Activated gamma-delta T cell treated with anti-CD3 and anti-CD28 coated beads, Interleukin-2, amount 50 U/mL, for 16 hours (primary cell): Measurements from ENCODE around the gene SERPINA6.
"Not testable (repeated sequence)": the region's sequence is repeated elsewhere in the genome, so short reads cannot be mapped to it uniquely, and the experiment has no call there.

ENCODE experiments used
- DNase-seq: peaks from one replicate; pipeline ENCODE4 v3.0.0-alpha.2; 2020; ENCODE audit warnings: low read depth

The SERPINA6 gene, protein sequence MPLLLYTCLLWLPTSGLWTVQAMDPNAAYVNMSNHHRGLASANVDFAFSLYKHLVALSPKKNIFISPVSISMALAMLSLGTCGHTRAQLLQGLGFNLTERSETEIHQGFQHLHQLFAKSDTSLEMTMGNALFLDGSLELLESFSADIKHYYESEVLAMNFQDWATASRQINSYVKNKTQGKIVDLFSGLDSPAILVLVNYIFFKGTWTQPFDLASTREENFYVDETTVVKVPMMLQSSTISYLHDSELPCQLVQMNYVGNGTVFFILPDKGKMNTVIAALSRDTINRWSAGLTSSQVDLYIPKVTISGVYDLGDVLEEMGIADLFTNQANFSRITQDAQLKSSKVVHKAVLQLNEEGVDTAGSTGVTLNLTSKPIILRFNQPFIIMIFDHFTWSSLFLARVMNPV

DNA sequence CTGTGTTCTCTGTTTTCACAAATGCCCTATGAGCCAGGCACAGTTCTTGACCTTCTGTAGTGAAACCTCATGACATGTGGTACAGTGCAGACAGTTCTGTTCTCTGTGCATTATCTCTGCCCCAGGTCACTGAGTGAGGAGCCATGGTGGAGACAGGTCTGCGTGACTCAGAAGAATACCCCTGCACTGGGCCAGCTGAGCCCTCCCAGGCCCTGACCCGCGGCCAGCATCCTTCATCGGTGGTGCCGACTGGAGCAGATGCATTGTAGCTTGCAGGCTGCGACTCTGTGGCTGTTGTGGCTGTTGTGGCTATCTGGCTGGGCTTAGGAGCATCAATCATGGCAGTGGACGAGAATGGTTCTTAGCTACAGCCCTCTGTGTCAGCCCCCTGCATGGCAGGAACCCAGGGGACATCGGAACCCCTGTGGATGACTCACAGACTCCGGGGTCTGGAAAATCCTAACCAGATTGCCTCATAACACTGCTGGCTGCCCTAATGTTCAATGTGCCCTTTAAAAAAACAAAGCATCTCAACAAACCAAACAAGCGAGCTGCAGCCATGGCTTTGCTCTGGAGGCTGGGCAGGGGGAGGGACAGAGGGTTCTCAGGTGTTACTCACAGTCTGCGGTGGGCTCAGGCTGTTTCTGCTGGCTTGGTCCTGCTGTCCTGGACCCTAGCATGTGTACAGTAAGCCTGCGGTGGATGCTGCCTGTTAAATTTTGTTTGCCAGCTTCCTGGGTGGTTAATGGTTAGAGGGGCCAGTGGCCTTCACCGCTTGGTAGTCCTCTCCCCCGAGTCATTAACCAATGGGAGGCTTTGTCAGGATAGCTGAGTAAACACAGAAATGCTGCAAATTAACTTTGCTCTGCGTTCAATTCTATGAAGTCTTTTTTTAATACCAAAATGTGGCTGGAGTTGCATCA lies at the start of gene SERPINA6:
TSS of gene SERPINA6 (minus strand) at position 689 of the 923 bp plus-strand sequence. CDS start 8,688 bp downstream, outside the sequence.
- no peak for DNase-seq

DNA sequence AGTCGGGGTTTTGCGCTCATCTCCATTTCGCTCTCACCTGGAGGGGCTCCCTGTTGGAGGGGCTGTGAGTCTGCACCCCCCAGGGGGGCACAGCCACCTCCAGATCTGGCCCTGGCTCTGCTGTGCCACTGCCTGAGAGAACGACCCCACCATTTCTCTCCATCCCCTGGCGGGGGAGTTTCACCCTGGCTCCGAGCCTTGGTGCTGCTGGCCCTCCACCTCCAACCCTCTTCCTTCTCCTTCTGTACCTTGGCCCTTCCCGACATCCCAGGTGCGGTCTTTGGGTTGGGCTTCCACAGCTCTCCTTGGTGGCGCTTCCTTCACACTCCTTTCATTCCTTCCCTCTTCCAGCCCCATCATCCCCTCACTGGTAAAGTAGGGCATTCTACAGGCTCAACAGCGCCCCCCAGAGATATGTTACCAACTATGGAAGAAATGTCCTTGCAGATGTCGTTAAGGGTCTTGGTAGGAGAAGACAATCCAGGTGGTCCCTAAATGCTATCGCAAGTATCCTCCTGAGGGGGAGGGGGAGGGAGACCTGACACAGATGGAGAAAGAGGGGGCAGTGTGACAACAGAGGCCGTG lies 49.0 kb upstream of the SERPINA6 start:
- DNase-seq = no peak

DNA sequence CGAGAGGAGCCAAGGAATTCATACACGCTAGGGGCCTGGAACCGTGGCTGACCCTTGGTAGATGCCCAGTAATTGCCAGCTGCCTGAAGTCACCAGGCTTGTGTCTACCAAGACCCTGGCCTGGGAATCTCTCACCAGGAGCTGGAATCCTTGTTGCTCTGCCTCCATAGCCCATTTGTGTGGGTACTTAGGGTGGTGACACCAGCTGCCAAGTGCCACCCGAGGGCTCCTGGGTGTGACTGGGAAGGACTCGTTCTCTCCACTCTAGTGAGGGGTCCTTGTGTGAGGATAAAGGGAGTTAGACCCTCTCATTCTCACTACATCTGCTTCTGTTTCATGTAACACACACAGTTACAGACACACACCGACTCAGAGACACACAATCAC lies 47.4 kb upstream of the SERPINA6 start:
- no peak for DNase-seq

DNA sequence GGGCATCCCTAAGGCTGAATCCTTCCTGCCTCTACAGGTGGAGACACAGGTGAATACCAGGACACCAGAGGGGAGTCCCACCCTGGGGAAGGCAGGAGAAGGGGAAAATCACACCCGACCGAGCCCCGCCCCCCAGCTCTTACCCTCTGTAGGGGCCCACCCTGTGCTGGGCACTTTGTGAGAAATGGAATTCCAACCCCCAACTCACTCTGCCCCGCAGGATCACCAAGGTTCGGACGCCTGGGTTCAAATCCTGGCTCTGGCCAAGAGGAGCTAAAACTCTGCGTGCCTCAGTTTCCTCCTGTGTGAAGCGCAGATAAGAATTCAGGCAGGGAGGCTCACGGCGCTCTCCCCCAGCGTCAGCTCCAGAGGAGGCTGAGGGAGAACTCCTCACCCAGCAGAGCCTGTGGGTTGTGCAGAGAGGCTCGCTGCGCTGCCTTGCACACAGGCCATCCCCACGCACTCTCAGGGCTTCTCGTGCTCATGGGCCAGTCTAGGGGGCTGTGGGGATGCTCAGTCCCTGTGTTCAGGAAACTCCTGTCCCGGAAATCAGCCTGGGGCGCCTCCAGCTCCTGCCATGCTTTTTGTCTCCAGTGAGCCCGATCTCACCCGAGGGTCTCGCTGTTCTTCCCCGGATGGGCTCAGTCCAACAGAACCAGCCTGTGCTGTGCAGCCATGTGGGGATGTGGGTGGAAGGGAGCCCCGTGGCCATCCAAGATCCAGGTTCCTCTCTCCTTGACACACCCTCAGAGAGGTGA lies 46.8 kb upstream of the SERPINA6 start:
- DNase-seq = not testable (repeated sequence)

DNA sequence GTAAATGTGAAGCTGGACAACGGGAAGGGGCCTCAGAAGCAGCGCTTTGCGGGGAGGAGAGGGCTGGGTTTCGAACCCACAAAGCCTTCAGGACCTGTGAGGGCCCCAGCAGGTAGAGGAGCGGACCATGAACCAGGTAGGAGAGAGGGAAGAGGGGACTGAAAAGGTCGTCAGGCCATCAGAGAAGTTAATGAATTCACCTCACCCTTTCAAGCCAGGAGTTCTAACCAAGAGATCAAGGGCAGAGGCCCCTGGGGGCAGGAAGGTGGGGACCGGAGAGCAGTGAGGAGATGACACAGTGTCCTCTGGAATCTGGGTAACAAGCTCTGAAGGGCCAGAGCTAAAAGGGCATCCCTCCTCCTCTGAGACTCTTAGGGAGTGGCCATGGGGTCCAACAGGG lies 45.8 kb upstream of the SERPINA6 start:
- no peak for DNase-seq

DNA sequence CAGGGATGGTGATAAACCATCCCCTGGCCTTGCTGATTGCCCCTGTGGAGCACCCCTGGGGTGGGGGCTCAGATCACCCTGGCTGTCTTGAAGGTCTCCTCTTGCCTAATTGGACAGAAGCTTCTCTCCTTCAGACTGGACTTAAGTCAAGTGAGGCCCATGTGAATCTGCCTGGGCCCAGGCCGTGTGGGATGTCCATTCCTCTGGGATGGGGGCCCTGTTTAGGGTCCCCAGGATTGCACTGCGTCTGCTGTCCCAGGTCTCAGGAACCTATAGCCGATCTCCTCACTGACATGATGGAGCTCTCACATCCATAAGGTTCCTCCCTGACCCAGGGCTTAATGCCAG lies 45.1 kb upstream of the SERPINA6 start:
- DNase-seq = no peak

DNA sequence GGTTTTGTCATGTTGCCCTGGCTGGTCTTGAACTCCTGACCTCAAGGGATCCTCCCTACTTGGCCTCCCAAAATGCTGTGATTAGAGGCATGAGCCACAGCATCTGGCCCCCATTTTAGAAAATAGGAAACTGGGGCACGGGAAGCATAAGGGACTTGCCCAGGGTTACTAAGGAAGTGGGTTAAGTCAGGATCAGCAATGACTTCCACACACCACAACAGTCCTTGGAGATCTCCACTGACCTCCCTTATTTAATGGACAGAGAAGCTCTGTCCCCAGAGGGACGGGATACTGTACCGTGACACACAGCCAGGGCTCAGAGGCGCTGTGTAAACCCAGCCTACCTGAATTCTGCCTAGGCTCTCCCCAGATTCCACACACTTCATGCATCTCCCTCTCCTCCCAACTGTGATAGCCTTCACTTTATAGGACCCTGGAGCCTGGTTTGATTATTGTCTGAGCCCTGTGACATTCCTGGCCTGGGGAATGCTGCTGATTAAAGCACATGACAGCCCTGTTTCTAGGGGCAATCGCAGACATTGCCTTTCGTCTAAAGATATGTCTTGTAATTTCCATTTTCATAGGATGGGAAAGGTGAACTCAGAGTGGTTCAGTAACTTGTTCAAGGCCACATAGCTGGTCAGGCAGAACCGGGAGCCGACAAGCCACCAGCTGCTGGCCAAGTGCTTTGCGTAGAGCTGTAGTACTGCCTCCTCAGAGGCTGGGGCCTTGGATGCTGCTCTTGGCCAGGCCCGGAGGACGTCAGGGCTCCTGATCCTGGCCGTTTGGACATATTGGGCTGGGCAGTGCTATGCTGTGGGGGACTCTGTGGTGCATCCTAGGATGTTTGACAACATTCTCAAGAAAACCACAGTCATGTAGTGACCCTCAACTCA lies 44.5 kb upstream of the SERPINA6 start:
- no peak for DNase-seq

- DNase-seq = no peak
These were observed 43.2 kb upstream of the SERPINA6 start, which contains the start of gene SERPINA2 for GRCh38 chr14:94366146-94366915. TSS of gene SERPINA2 (minus strand) at chr14:94366698.

- no peak for DNase-seq
These were observed 42.5 kb upstream of the SERPINA6 start for GRCh38 chr14:94365624-94366023.

DNA sequence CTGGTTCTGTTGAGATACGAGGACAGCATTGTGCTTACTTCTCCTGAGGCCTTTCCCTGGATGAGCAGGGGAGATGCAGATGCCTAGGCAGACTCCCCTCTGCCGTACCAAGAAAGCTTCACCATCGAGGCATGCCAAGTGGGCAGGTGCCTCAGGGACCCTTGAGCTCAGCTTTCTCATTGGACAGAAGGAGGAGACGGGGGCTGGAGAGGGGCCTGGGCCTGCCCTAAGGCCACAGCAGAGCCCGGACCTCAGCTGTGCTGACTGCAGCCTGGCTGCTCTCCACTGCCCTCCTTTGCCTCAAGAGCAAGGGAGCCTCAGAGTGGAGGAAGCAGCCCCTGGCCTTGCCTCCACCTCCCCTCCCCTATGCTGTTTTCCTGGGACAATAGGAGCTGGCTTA lies 41.8 kb upstream of the SERPINA6 start:
- DNase-seq = no peak

GRCh38 chr14:94364037-94364436 lies 40.9 kb upstream of the SERPINA6 start:
- no peak for DNase-seq

DNA sequence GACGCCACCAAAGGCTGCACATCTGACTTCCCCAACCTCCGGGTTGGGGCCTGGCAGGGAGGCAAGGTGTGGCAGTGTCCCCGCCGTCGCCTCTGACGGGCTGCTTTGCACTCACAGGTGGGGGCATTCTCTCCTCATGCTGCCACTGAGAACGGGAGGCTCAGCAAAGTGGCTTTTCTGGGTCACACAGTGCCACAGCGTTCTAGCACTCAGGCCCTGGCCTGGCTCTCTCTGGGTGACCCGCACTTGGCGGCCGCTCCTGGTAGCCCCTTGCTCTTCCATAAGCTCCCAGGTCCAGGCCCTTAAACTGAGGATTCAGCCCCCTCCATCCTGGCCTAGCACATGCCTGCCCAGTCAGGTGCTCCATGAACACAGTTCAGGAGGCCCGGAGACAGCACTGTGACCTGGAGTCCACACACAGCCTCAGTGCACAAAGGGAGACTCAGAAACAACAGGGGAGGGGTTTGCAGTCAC lies 40.1 kb upstream of the SERPINA6 start:
- DNase-seq = no peak

GRCh38 chr14:94362614-94363133 lies 39.5 kb upstream of the SERPINA6 start:
- no peak for DNase-seq

DNA sequence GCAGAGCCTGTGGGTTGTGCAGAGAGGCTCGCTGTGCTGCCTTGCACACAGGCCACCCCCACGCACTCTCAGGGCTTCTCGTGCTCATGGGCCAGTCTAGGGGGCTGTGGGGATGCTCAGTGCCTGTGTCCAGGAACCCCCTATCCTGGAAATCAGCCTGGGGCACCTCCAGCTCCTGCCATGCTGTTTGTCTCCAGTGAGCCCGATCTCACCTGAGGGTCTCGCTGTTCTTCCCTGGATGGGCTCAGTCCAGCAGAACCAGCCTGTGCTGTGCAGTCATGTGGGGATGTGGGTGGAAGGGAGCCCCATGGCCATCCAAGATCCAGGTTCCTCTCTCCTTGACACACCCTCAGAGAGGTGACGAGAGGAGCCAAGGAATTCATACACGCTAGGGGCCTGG lies 38.5 kb upstream of the SERPINA6 start:
- no peak for DNase-seq

GRCh38 chr14:94360945-94361565 lies 37.9 kb upstream of the SERPINA6 start:
- no peak for DNase-seq

DNA sequence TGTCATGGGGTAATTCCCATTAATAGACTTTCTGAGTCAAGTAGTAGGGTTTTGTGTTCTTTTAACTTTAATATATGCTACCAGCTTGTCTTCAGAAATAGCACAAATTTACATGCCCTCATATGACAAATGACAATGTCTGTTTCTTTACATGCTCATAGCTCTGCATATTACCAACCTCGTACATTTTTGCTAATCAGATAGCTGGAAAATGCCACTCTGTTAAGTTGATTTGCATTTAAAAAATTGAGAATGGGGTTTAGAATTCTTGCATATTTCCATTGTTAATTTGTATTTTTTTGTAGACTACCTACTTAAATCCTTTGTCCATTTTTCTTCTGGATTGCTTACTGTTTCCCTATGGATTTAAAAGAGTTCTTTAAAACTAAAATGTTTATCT lies 34.0 kb upstream of the SERPINA6 start:
- DNase-seq = no peak

DNA sequence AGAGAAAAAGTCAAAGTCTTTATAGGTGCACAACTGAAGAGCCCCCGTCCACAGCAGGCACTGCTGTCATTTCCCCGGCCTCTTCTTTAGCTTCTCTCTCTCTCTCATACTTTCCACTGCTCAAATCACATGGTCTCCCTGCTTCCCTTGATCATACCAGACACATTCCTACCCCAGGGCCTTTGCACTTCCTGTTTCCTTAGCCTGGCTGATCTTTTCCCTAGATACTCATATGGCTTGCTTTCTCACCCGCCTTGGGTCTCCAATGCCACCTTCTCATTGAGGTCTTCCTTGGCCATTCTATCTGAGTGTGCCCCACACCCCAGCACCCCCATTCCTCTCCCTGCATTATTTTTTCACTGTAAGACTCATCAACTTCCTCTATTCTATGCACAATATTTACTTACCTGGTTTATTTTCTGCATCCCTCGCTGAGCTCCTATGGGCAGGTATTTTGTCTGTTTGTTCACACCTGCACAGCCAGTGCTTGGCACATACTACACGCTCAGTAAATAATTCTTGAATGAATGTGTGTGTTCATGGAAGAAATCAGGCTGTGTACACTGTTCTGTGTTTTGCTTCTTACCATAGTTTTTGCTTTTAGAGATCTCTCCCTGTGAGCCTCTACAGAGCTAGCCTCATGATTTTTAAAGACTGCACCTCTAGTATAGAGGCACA lies 33.4 kb upstream of the SERPINA6 start:
- DNase-seq = no peak

GRCh38 chr14:94355191-94355794 lies 32.2 kb upstream of the SERPINA6 start:
- DNase-seq = no peak
